RKO (cell line): Measurements from ENCODE around the gene PLXDC2.
"Not testable (repeated sequence)": the region's sequence is repeated elsewhere in the genome, so short reads cannot be mapped to it uniquely, and the experiment has no call there.

Source experiments
- DNase-seq: peaks from one replicate; pipeline ENCODE4 v3.0.0-alpha.2; 2016; ENCODE audit warnings: low spot score

Gene PLXDC2

GRCh38 chr10:19979628-19980027 is 163.4 kb downstream of the PLXDC2 start:
- DNase-seq, result no peak

GRCh38 chr10:19983880-19984565 is 167.8 kb downstream of the PLXDC2 start:
- DNase-seq, result no peak

DNA sequence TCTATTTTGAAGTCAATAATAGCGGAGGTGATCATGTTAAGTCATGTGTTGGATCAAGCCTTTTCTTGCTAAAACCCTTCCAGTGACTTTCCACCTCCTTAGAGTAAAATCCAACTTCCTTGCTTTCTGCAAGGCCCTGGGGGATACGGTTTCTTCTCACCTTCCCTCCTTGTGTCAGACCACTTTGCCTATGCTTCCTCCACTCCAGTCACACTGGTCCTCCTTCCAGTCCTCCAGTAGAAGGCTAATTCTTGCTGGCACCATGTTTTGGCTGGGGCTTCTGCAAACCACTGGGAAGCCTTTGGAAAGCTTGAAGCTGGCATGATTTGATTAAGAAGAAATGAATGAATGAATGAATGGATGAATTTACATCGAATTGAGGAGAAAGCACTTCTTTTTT is 169.5 kb downstream of the PLXDC2 start:
- DNase-seq, result no peak

- no peak for DNase-seq
These were observed 170.4 kb downstream of the PLXDC2 start for GRCh38 chr10:19986591-19986990.

- DNase-seq, result no peak
These were observed 171.7 kb downstream of the PLXDC2 start for GRCh38 chr10:19987931-19988330.

DNA sequence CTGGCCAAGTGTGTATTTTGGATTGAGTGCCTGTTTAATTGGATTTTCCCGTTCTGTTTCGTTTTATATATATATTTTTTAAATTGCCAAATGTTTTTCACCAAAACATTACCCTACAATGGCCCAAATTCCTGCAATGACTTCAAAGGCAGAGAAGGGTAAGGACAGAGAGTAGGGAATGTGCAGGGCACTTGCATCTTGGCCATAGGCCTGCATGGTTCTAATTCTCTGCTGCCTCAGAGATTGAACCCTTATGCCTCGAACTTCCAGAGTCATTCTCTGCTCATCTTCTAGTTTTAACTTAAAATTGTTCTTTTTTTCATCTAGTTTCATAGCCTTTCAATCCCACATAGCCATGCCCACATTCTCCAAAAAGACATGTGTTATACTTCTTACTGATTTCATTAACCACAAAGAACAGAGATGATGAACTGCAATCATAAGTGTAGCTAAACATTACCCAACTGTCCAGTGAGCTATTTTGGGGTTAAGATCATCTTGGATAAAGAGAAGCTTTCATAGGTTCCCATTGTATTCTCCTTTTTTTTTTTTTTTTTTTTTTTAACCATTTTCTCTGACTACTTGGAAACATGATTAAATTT is 177.6 kb downstream of the PLXDC2 start:
- no peak for DNase-seq

DNA sequence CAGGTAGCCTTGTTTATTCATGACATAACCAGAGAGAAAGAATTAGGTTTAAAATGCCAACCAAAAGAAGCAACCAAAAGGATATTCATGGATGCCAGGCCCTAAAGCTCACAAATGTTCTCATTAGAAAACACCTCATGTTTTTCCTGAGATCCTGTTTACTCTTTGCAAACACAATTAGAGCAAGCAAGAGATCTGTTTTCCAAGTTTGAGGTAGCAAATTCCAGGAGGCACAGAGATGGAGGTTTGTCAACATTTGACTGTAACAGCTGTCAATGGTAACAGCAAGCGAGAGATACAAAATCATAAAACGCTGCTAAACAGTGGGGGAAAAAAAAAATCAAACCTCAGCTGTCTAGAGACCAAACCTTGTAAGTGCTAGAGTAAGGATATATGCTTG is 182.2 kb downstream of the PLXDC2 start:
- no peak for DNase-seq

DNA sequence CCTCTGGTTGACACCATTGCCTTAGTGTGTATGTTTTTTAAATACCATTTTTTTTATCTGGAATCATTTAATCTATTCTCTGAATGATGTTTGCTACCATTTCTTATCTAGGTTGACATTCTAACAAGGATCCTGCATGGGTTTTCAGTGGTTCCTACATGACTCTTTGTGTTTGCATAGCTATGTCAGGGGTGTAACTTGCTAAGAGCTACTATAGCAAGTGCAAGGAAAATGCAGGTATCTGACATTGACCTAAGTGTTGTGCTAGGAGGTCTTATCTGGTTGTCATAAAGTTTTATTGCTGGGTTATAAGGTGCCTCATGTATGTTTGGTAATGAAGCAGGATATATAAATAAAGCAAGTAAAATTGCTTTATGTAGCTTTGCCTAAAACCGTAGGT is 183.2 kb downstream of the PLXDC2 start:
- DNase-seq, result no peak

DNA sequence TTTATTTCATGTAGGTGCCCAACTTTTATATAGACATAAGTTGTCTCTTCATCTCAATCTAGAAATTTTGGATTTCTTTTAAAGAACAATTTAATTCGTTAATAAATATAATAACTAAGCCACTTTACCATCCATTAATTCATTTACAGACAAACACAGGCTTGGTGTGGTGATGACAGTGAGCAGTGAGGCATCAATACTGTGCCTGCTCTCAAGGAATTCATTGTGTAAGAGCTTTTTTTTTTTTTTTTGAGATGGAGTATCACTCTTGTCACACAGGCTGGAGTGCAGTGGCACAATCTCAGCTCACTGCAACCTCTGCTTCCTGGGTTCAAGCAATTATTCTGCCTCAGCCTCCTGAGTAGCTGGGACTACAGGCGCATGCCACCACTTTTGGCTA is 185.8 kb downstream of the PLXDC2 start:
- not testable (repeated sequence) for DNase-seq

GRCh38 chr10:20002657-20003056 is 186.4 kb downstream of the PLXDC2 start:
- no peak for DNase-seq

DNA sequence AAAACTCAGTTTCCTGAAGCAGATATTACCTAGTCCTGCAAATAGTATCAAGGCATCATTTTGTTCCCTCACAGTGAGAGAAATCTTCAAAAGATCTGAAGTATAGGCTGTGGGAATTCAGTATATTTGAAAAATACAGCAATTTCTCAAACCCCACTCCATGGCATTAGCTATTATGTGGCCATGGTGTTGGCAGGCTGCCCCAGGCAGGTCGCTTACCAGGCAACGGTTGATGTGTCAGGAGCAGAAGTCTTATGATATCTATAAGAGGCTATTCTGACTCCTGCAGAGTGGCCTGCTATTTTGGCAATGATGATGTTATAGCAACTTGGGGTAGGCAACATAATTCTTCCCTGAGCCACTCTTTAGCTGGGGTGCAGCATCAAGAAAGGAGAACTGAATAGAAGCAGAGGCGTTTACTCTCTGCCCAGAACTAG is 187.9 kb downstream of the PLXDC2 start:
- no peak for DNase-seq

- DNase-seq, result no peak
These were observed 189.4 kb downstream of the PLXDC2 start for GRCh38 chr10:20005638-20006037.

DNA sequence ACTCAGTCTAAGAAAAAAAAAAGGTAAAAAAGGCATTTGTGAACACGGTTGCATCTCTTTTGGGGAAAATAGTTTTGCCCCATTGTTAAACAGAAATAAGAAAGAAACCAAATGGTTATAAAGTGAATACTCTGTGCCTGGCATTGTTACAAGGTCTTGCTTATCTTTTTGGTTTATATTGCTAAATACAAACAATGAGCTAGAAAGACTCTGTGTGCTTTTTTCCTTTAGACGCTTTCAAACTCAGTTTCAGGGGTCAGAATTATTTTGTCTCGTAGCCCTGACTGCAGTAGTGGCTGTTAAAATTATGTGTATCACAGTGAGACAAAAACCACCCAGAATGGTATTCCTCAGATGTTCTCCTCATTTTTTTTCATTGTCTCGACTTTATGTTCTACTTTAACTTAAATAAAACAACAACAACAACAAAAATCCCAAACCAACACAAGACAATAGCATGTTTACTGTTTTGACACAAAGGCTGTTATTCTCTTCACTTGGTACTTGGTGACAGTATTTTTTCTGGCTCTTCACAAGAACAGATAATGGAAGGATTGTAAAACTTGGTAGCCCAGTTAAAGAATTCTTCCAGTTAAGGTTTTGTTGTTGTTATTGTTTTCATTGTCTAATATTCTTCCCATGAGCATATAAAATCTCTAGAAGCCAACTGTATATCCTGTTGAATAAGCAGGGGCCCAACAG is 190.1 kb downstream of the PLXDC2 start:
- no peak for DNase-seq

GRCh38 chr10:20007426-20007825 is 191.2 kb downstream of the PLXDC2 start:
- no peak for DNase-seq

DNA sequence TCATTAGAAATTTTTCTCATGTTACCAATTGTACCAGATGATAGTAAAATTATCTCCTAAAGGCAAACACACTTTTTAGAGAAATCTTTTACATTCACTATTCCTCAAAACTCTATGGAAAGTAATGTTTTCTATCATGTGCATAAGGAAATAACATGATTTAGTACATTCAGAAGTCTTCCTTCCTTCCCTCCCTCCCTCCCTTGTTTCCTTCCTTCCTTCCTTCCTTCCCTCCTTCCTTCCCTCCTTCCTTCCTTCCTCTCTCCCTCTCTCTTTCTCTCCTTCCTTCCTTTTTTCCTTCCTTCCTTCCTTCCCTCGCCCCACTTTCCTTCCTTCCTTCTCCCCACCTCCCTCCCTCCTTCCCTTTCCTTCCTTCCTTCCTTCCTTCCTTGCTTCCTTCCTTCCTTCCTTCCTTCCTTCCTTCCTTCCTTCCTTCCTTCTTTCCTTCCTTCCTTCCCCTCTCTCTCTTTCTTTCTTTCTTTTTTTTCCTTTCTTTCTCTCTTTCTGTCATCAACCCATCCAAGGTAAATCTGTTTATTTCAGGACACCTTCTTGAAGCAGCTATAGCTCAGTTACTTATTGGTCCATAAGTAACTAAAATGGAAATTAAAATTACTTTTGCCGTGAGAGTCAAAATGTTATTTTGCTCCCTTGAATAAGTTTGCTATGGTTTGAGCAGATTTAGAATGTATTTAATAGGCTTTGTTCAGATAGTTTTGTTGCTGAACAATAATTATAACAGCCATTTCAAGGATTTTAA is 197.9 kb downstream of the PLXDC2 start:
- no peak for DNase-seq

GRCh38 chr10:20017961-20018360 is 201.7 kb downstream of the PLXDC2 start:
- DNase-seq, result peak; percentile 15

- no peak for DNase-seq
These were observed 204.4 kb downstream of the PLXDC2 start for GRCh38 chr10:20020677-20021076.

DNA sequence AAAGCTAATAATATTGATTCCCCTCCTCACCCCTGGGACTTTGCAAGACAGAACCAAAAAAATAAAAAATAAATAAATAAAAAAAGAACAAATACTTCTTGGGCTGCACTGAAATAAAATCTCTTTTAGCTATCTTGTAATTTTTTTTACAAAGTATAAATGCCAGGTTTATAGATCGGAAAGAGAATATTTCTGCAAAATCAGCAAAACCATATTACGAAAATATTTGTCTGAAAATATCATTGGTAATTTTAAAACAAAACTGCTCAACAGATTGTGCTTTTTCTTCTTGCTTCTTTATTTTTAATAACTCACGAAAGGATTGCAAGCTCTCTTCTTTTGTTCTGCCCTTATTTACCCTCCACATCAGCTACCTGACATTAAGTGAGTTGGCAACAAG is 213.3 kb downstream of the PLXDC2 start:
- DNase-seq, result no peak

DNA sequence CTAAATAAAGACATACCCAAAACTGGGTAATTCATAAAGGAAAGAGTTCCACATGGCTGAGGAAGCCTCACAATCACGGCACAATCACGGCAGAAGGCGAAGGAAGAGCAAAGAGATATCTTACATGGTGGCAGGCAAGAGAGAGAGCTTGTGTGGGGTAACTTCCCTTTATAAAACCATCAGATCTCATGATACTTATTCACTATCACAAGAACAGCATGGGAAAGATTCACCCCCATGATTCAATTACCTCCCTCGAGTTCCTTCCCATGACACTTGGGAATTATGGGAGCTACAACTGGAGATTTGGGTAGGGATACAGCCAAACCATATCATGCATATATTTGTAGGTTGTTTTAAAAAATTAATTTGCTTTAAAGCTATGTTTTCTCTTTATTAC is 217.2 kb downstream of the PLXDC2 start:
- DNase-seq, result no peak

GRCh38 chr10:20034732-20035131 is 218.5 kb downstream of the PLXDC2 start:
- no peak for DNase-seq

DNA sequence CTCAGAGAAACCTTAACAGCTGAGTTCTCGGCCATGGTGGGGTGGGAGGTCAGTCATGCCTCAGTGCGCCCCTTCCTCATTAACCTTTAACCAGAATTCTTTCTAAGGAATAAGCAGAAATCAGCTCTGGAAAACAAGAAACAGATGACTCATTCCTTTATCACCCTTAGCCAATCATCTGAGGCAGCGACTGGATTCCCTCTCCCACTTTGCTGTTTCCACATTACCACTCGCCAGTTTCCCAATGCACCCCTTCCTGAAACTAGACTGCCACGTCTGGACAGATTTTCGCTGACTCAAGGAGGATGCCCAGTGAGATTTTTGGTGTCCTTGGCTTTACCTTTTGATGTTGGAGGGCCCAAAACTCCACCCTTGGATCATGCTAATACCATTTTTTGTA is 223.8 kb downstream of the PLXDC2 start:
- DNase-seq, result no peak

GRCh38 chr10:20041931-20042330 is 225.7 kb downstream of the PLXDC2 start:
- DNase-seq, result no peak

DNA sequence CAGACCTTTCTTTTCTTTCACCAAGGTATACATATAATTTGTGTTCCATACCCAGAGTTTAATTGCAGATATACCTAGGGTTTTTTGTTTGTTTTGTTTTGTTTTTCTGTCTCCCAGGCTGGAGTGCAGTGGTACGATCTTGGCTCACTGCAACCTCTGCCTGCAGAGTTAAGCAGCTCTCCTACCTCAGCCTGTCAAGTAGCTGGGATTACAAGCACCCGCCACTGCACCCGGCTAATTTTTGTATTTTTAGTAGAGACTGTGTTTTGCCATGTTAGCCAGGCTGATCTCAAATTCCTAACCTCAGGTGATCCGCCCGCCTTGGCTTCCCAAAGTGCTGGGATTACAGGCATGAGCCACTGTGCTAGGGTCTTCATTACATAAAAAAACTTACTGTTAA is 228.9 kb downstream of the PLXDC2 start:
- not testable (repeated sequence) for DNase-seq
